Neural progenitor cell (in vitro differentiated cells): Measurements from ENCODE around the gene ARFGAP1. TPM values are rescaled to one million over a fixed set of nuclear protein-coding genes. Genes with fewer than 3 reads are reported as not detected.

Source experiments
- DNase-seq: peaks from one replicate; pipeline ENCODE4 v3.0.0-alpha.2; 2016; ENCODE audit warnings: low spot score
- H2AFZ ChIP-seq: fragments of 200-600 bp; sonication (generic); replicated peaks from 2 replicates; pipeline ENCODE4 v1.6.1; 2016; ENCODE audit warnings: antibody characterized with exemption
- H3F3A ChIP-seq: fragments of 200-600 bp; sonication (generic); 2 replicates; pipeline ENCODE4 v1.6.1; 2016; ENCODE audit warnings: antibody characterized with exemption, low read depth
- H3K27ac ChIP-seq: fragments of 200-600 bp; sonication (generic); 2 replicates; pipeline ENCODE4 v1.5.1; 2016; ENCODE audit warnings: mild to moderate bottlenecking
- H3K27me3 ChIP-seq: fragments of 200-600 bp; sonication (generic); 2 replicates; pipeline ENCODE4 v1.6.1; 2016; ENCODE audit warnings: mild to moderate bottlenecking, moderate library complexity
- H3K36me3 ChIP-seq: fragments of 200-600 bp; sonication (generic); 2 replicates; pipeline ENCODE4 v1.5.1; 2016
- H3K4me1 ChIP-seq: fragments of 200-600 bp; sonication (generic); 2 replicates; pipeline ENCODE4 v1.6.1; 2016; ENCODE audit warnings: mixed run types
- H3K4me2 ChIP-seq: fragments of 200-600 bp; sonication (generic); 2 replicates; pipeline ENCODE4 v1.6.1; 2016
- H3K4me3 ChIP-seq: fragments of 200-600 bp; sonication (generic); 2 replicates; pipeline ENCODE4 v1.5.1; 2016
- H3K79me2 ChIP-seq: fragments of 200-600 bp; sonication (generic); 2 replicates; pipeline ENCODE4 v1.6.1; 2016; ENCODE audit warnings: low read depth
- H3K9ac ChIP-seq: fragments of 200-600 bp; sonication (generic); 2 replicates; pipeline ENCODE4 v1.6.1; 2016
- H3K9me3 ChIP-seq: fragments of 200-600 bp; sonication (generic); 2 replicates; pipeline ENCODE4 v1.5.1; 2016; ENCODE audit warnings: low read depth
- H4K20me1 ChIP-seq: fragments of 200-600 bp; sonication (generic); 2 replicates; pipeline ENCODE4 v1.6.1; 2016; ENCODE audit warnings: low read depth
- H3K27ac Mint-ChIP-seq: 3 replicates; pipeline ENCODE4 v1.8.0; 2021; ENCODE audit warnings: mixed read lengths
- H3K27me3 Mint-ChIP-seq: 2 replicates; pipeline ENCODE4 v1.8.0; 2022; ENCODE audit warnings: low read depth, mild to moderate bottlenecking, inconsistent platforms, moderate library complexity, mixed read lengths; ENCODE audit not compliant: insufficient read depth
- H3K36me3 Mint-ChIP-seq: 3 replicates; pipeline ENCODE4 v1.8.0; 2021; ENCODE audit warnings: mixed read lengths
- H3K4me1 Mint-ChIP-seq: 3 replicates; pipeline ENCODE4 v1.8.0; 2021; ENCODE audit warnings: mixed read lengths
- H3K4me3 Mint-ChIP-seq: 3 replicates; pipeline ENCODE4 v1.8.0; 2021; ENCODE audit warnings: mild to moderate bottlenecking, moderate library complexity, mixed read lengths
- H3K9me3 Mint-ChIP-seq: 3 replicates; pipeline ENCODE4 v1.8.0; 2020; ENCODE audit warnings: mixed read lengths
- CTCF ChIP-seq: fragments of 200-600 bp; sonication (generic); IDR thresholded peaks from 2 replicates; pipeline ENCODE4 v1.5.1; 2017; ENCODE audit warnings: antibody characterized with exemption, mild to moderate bottlenecking
- EZH2 ChIP-seq: fragments of 200-600 bp; sonication (generic); IDR thresholded peaks from 2 replicates; pipeline ENCODE4 v1.6.1; 2017; ENCODE audit warnings: antibody characterized with exemption, mild to moderate bottlenecking, moderate library complexity
- EZH2phosphoT487 ChIP-seq: fragments of 200-600 bp; sonication (generic); IDR thresholded peaks from 2 replicates; pipeline ENCODE4 v1.6.1; 2017; ENCODE audit warnings: antibody characterized with exemption
- total RNA-seq: library from RNA; depleted of rRNA; stranded (reverse); fragments of >200 nt; gene quantifications from 2 replicates; pipeline ENCODE4 v1.2.3, GENCODE V29; 2015; ENCODE audit warnings: low replicate concordance

The ARFGAP1 gene
- total RNA-seq, 1 donor from 2014 or later = 43.7 TPM

GRCh38 chr20:63291811-63292210, 19.2 kb downstream of the ARFGAP1 start:
- no peak overlapping the region for H3K9ac ChIP-seq
- H3K9me3 Mint-ChIP-seq = no peaks in the 10 kb centered on the region
- H3K4me3 Mint-ChIP-seq = peak overlapping the region; percentile 30
- H3K4me1 Mint-ChIP-seq = peaks cover 13% of the 10 kb centered on the region
- peaks cover 15% of the 10 kb centered on the region for H3K27me3 ChIP-seq
- no peak overlapping the region for H3K4me2 ChIP-seq
- H3K4me1 ChIP-seq = peaks cover 19% of the 10 kb centered on the region
- no peaks in the 10 kb centered on the region for H3K36me3 ChIP-seq
- H4K20me1 ChIP-seq = peaks cover 6% of the 10 kb centered on the region
- H3K27ac ChIP-seq = no peak overlapping the region
- H2AFZ ChIP-seq = no peak overlapping the region
- TF ChIP-seq EZH2 = no peak
- no peak for TF ChIP-seq CTCF
- TF ChIP-seq EZH2phosphoT487 = no peak
- H3K9me3 ChIP-seq = no peaks in the 10 kb centered on the region
- no peak overlapping the region for H3K4me3 ChIP-seq
- peaks cover 3% of the 10 kb centered on the region for H3K27me3 Mint-ChIP-seq
- peaks cover 4% of the 10 kb centered on the region for H3F3A ChIP-seq
- H3K79me2 ChIP-seq = no peaks in the 10 kb centered on the region
- H3K27ac Mint-ChIP-seq = peak overlapping the region; percentile 79
- no peaks in the 10 kb centered on the region for H3K36me3 Mint-ChIP-seq
- no peak for DNase-seq

- TF ChIP-seq EZH2 (no peak), EZH2phosphoT487 (no peak), CTCF (no peak)
- no peak overlapping the region for H3K4me3 Mint-ChIP-seq
Observed at GRCh38 chr20:63292292-63292701, 19.7 kb downstream of the ARFGAP1 start.

GRCh38 chr20:63292904-63293303, 20.3 kb downstream of the ARFGAP1 start, which contains the start of gene COL20A1:
COL20A1 (plus strand) TSS chr20:63293186; CDS start chr20:63295108, 1,922 bp downstream.
- no peak within 1 kb of the TSS for H3K9ac ChIP-seq
- H3K4me2 ChIP-seq = no peak within 1 kb of the TSS

More at GRCh38 chr20:63292292-63292701, 19.7 kb downstream of the ARFGAP1 start:
- no peaks in the 10 kb centered on the region for H3K79me2 ChIP-seq
- H3K27me3 ChIP-seq = peaks cover 15% of the 10 kb centered on the region
- no peak overlapping the region for H3K4me2 ChIP-seq
- Mint-ChIP-seq H3K36me3 (no peaks in the 10 kb centered on the region), H3K9me3 (no peaks in the 10 kb centered on the region), H3K27ac (peak overlapping the region; percentile 79), H3K4me1 (peaks cover 13% of the 10 kb centered on the region), H3K27me3 (peaks cover 3% of the 10 kb centered on the region)
- H3K4me1 ChIP-seq = peaks cover 23% of the 10 kb centered on the region
- H3K9me3 ChIP-seq = no peaks in the 10 kb centered on the region
- H4K20me1 ChIP-seq = peaks cover 6% of the 10 kb centered on the region
- no peaks in the 10 kb centered on the region for H3K36me3 ChIP-seq
- no peak for DNase-seq
- peaks cover 4% of the 10 kb centered on the region for H3F3A ChIP-seq
- H3K27ac ChIP-seq = no peak overlapping the region
- H3K9ac ChIP-seq = no peak overlapping the region
- H2AFZ ChIP-seq = no peak overlapping the region
- no peak overlapping the region for H3K4me3 ChIP-seq

More at GRCh38 chr20:63292904-63293303, 20.3 kb downstream of the ARFGAP1 start, which contains the start of gene COL20A1:
- no peaks in the 10 kb centered on the region for H3K9me3 Mint-ChIP-seq
- peaks cover 3% of the 10 kb centered on the region for H3K27me3 Mint-ChIP-seq
- Histone ChIP-seq H3K79me2 (no peaks in the 10 kb centered on the region), H3K27me3 (peaks cover 15% of the 10 kb centered on the region), H3K9me3 (no peaks in the 10 kb centered on the region), H3F3A (peaks cover 4% of the 10 kb centered on the region), H3K27ac (no peak within 1 kb of the TSS), H3K4me1 (peaks cover 23% of the 10 kb centered on the region), H3K4me3 (no peak within 1 kb of the TSS), H2AFZ (no peak within 1 kb of the TSS), H3K36me3 (no peaks in the 10 kb centered on the region), H4K20me1 (peaks cover 6% of the 10 kb centered on the region)
- peak within 1 kb of the TSS; percentile 79 for H3K27ac Mint-ChIP-seq
- H3K4me1 Mint-ChIP-seq = peaks cover 13% of the 10 kb centered on the region
- no peak within 1 kb of the TSS for H3K4me3 Mint-ChIP-seq
- no peaks in the 10 kb centered on the region for H3K36me3 Mint-ChIP-seq
- no peak for DNase-seq
- TF ChIP-seq CTCF (no peak), EZH2phosphoT487 (no peak), EZH2 (no peak)
